ENCODE data around the gene RNF4. TPM values are rescaled to one million over a fixed set of nuclear protein-coding genes. Genes with fewer than 3 reads are reported as not detected.

Gene RNF4
- total RNA-seq (2014; rRNA removed; shearing (Covaris generic)) (63.6 and 65.0 TPM in 2 replicates), total RNA-seq (2022) (76.5 and 77.5 TPM in 2 replicates), Bru-seq, nascent RNA (percentile 90 among the genes with signal in this experiment), BruChase-seq, experiment 1, labeled RNA remaining after a 6-hour chase (percentile 89 among the genes with signal in this experiment), BruChase-seq, experiment 2, labeled RNA remaining after a 2-hour chase (percentile 89 among the genes with signal in this experiment)
- long read RNA-seq, partial matches to known transcripts: 13 of 160 reads
- long read RNA-seq, other reads (novel, unspliced or antisense): 147 of 160 reads

GRCh38 chr4:2468456-2469191 is at the start of gene RNF4:
TSS of gene RNF4 (plus strand) at chr4:2469106. CDS start at chr4:2490494, 21,388 bp downstream.
- Histone ChIP-seq H3K9me3 (ENCODE audit: low read length) (peaks cover 7% of the 10 kb centered on the region; the same call in 1 of the 2 replicates), H3K79me2 (ENCODE audit: insufficient read depth, low read depth, low read length) (peaks cover 56% of the 10 kb centered on the region), H2AFZ (ENCODE audit: low read length) (peak within 1 kb of the TSS; percentile 72), H4K20me1 (ENCODE audit: insufficient read depth, low read length) (peaks cover 28% of the 10 kb centered on the region), H3K9me2 (ENCODE audit: insufficient read depth, low read length) (no peaks in the 10 kb centered on the region), H3K4me3 (ENCODE audit: low read depth, low read length, poor library complexity, severe bottlenecking) (peak within 1 kb of the TSS; percentile 92), H3K4me1 (ENCODE audit: insufficient read depth, low read length, poor library complexity, severe bottlenecking) (peaks cover 24% of the 10 kb centered on the region), H3K36me3 (ENCODE audit: insufficient read depth, low read length) (peaks cover 38% of the 10 kb centered on the region), H3K27ac (ENCODE audit: low read depth, low read length, poor library complexity, severe bottlenecking) (peak within 1 kb of the TSS; percentile 92), H3K4me2 (ENCODE audit: low read length) (peak within 1 kb of the TSS; percentile 92)
- ChIA-PET CTCF (ENCODE audit: unreplicated experiment) (interaction anchor here (0.6 kb wide), 1 partner anchor 27 kb away, joined by 10 read pairs; no protein-coding TSS in a partner anchor), POLR2A (interaction anchor here (0.6 to 2.2 kb wide), 12 partner anchors 12 to 374 kb away, joined by 3 to 11 read pairs (median 4); partner anchors contain the start of gene FAM193A)
- TF ChIP-seq CTCF (conservative IDR thresholded peaks at IDR 0.05; ENCODE audit: low read length) (no peak), EZH2phosphoT487 (IDR thresholded peaks at IDR 0.05; ENCODE audit: borderline replicate concordance, low read depth, low read length) (no peak)
- BruUV-seq (replicated peaks): no TSS peak
- intact Hi-C loops (cut with micrococcal nuclease; ENCODE audit: unreplicated experiment): loop anchor here (1.0 to 10.0 kb wide), 6 partner anchors 17 to 754 kb away; partner anchors contain the start of genes FAM193A, GRK4, HAUS3 and NOP14
- DNase-seq (ENCODE audit: low spot score): peak; percentile 98

GRCh38 chr4:2419814-2420213 is 49.1 kb upstream of the RNF4 start:
- Histone ChIP-seq H3K4me3 (ENCODE audit: low read depth, low read length, poor library complexity, severe bottlenecking) (no peak overlapping the region), H3K9me2 (ENCODE audit: insufficient read depth, low read length) (no peaks in the 10 kb centered on the region), H3K9me3 (ENCODE audit: low read length) (no peaks in the 10 kb centered on the region), H3K36me3 (ENCODE audit: insufficient read depth, low read length) (no peaks in the 10 kb centered on the region), H3K79me2 (ENCODE audit: insufficient read depth, low read depth, low read length) (no peaks in the 10 kb centered on the region), H2AFZ (ENCODE audit: low read length) (no peak overlapping the region), H3K4me1 (ENCODE audit: insufficient read depth, low read length, poor library complexity, severe bottlenecking) (peaks cover 19% of the 10 kb centered on the region), H3K4me2 (ENCODE audit: low read length) (peak overlapping the region; percentile 78; the same call in 1 of the 2 replicates), H3K27ac (ENCODE audit: low read depth, low read length, poor library complexity, severe bottlenecking) (no peak overlapping the region), H4K20me1 (ENCODE audit: insufficient read depth, low read length) (no peaks in the 10 kb centered on the region)
- ChIA-PET POLR2A (interaction anchor here (1.0 kb wide), 1 partner anchor 140 kb away, joined by 4 read pairs; no protein-coding TSS in a partner anchor), CTCF (ENCODE audit: unreplicated experiment) (interaction anchor here (1.0 kb wide), 1 partner anchor 124 kb away, joined by 3 read pairs; no protein-coding TSS in a partner anchor)
- no peak for DNase-seq (ENCODE audit: low spot score)
- no TSS peak for BruUV-seq (replicated peaks)
- intact Hi-C loops (cut with micrococcal nuclease; ENCODE audit: unreplicated experiment): no loop called here
- TF ChIP-seq CTCF (conservative IDR thresholded peaks at IDR 0.05; ENCODE audit: low read length) (no peak), EZH2phosphoT487 (IDR thresholded peaks at IDR 0.05; ENCODE audit: borderline replicate concordance, low read depth, low read length) (no peak)

All from OCI-LY7 (cell line).